HG03432 (cell line): ENCODE results near the gene NT5C2.

Experiments used
- ATAC-seq: cut with Tn5 transposase; IDR thresholded peaks from one replicate; pipeline ENCODE4 v1.9.1; 2021; ENCODE audit warnings: mild to moderate bottlenecking, moderate library complexity; ENCODE audit not compliant: unreplicated experiment

NT5C2 gene

DNA sequence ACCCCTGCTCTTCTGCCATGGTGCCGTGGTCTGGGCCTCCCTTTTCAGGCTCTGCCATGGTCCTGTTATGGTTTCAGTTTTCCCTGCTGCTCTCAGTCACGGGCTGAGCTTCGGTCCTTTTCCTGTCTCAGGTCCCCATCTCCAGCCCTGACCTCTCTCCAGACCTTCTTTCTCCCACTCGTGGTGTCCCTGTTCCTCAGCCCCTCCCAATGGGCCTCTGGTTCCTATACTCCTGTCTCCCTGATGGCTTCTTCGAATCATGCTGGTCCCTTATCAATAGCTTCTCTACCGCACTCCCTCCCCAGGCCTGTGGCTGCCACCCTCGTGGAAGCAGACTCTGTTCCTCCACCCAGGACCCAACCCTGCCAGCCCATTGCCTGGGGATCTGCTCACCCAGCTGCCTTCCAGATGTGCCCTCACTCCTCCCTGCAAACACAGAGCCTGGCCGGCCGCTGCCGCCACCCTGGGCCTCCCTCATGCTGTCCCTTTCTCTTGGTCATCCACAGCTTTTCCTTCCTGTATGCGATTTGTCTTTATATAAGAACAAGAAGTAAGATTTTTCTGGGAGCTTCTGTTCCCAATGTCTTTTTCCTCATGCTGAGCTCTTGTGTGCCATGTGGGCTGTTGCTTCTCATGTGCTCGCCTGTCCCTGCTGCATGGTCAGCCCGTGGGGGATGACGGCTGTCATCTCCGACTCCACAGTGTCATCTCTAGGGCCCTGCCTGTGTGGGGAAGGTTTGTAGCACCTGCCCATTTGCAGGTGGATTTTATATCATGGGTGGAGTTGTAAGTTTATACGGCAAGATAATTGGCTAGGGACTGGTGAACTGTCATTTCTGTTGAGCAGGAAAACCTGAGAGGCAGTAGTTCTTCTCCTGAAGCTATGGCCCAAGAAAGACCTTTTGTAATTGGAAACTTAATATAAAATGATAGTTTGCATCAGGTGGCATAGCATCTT is 126.7 kb downstream of the NT5C2 start:
- ATAC-seq: no peak

DNA sequence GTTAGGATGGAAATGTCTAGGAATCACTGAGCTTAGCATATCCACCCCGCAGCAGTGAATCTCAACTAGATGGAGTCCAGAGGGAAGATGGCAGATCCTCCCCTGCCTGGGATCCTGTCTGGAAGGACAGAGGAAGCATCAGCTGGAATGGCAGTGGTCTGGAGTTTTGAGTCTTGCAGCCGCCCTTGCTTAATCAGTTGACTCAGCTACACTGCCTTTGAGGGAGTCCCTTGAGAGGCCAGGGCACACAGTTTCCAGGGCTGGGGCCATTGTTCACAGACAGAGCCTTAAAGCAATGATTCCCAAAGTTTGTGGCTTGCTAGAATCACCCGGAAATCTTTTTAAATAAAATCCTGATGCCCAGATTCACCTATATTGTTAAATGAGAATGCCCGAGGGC is 128.1 kb downstream of the NT5C2 start:
- no peak for ATAC-seq

DNA sequence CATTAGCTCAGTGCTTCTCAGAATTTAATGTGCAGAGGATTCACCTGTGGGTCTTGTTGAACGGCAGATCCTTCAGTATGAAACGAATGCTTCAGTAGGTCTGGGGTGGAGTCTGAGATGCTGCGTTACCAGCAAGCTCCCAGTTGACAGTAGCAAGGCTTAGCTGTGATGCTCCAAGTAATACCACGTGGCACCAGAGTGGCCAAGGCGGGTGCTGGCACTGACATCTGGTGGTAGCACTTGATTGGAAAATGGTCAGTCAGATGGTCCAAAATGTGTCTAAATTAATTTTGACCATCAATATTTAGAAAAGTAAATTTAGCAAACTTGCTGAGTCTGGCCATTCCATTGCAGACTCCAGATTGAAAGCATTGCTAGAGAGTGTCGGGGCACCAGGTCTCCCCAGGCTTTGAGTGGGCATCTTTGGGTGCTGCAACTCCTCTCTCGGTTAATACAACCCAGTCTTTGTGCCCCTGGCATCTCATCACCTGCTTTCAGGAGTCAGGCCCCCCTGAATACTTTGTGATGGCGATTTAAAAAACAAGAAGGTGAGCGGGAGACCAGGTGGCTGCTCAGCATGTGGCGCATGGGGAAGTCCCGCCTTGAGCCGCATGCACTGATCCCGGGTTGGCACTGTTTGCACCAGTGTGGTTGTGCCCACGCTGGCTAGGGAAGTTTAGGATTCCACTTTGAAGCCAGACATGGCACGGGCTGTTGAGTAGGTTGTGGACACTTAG is 130.1 kb downstream of the NT5C2 start:
- ATAC-seq: no peak

DNA sequence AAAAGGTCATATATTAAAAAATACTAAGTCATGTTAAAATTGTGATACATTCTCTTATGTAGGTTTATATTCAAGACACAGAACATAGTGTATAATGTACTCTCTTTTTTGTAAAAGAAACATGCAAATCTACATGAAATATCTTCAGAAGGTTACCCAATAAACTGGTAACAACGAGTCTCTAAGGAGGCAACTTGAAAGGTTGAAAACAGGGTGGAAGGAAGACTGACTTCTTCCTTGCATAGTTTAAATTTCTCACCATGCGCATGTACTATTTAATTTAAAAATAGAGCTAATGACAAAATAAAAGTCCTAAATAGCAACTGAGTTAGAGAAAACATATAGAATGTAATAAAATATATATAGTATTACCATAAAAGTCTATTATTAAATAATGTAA is 132.5 kb downstream of the NT5C2 start:
- no peak for ATAC-seq

DNA sequence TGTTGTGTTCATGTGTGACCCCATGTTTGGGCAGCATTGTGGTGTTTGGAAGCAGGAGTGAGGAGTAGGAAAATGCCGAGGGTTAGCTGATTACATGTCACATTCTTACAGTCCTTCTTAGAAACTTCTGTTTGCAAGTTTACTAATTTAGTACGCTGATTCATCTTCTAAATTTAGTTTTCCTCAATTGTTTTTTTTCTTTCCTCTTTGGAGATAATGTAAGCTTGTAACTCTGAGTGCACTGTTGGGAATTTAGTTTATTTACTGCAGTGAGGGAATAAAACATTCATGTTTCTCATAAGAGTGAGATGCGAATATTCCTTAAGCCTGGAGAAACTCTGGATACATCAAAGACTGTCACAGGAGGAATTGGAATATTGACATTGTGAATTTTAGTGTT is 135.0 kb downstream of the NT5C2 start:
- no peak for ATAC-seq

DNA sequence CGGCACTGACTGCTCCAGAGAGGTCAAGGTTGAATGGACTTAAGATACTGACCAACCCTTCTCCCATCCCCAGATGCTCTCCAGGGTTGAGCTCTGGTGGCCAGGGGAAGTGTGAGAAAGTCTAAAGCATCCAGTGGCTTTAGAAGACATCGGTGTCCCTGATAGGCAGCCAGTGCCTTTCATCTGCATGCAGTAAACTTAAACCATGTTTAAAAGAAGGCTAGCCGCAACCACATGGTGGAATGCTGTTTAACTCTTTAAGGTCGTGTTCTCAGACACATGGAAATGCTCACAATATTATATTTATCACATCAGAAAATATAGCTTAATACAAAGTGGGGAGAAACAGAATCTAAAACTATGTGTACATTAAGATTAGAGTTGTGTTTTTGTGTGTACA is 138.0 kb downstream of the NT5C2 start:
- no peak for ATAC-seq

DNA sequence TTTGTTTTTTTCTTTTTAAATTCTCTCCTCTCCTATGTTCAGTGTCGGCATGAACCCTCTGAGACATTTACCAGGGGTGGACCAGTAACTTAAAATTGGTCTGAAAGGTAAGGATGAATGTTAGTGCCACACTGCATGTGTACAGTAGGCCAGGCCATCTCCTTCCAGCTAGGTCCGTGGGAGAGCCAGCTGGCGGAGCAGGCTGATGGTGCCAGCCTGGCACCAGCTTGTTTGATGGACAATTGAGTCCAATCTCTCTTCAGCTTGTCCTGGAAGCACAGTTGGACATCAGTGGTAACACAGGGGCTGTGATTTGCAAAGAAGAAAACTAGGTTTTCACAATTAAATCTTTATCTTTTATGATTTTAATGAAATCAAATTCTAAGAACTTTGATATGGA is 138.5 kb downstream of the NT5C2 start:
- no peak for ATAC-seq

DNA sequence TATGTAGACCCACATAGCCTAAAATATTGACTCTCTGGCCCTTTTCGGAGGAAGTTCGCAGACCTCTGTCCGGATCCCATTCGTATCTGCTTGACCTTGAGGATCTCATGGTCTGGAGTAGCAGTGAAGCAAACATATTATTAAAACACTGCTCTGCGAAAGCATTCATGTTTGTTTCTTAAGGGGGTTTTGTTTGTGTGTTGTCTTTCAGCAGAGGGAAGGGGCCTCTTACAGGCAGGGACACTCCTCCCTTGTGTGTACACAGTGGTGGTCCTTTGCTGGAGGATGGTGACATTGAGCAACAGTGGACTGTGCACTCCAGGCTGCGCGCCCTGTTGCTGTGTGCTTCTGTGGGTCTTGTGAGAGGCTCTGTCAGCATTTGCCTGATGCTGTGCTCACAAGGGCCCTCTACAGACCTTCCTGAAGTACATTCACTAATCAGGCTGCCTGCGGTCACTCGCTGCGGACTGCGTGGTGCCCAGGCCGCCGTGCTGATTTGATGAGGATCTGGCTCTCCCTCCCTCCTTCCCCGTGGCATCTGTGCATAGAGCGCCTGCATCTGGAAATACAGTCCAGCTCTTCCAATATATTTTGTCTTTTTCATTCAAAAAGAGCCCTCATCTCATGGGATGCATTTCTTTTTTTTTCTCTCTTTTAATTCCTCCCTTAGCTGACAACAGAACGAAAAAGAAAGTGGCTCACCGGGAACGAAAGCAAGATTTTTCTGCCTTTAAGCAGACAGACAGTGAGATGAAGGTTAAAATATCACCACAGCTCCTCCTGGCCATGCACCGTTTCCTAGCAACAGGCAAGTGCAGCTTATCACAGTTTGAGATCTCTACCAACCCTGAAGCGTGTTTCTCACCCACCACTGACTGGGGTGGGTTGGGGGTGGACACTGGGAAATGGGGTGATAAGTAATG is 139.2 kb downstream of the NT5C2 start:
- ATAC-seq: peak; percentile 95

DNA sequence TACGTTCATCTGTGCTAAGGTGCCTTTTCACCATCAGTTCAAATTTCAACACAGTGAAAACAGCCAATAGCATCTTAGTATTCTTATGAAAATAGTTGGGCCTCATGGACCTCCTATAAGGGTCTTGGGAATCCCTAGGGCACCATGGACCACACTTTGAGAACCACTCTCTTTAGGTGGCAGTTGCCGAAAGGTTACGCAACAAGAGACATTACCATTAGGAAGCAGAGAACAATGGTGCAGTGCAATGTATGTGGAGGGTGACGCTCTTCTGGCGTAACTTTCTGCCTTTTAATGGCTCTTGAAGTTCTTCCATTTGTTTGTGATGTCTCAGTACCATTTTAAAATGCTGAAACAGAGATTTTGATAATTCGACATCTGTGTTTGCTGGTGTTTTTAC is 143.8 kb downstream of the NT5C2 start:
- ATAC-seq: no peak

DNA sequence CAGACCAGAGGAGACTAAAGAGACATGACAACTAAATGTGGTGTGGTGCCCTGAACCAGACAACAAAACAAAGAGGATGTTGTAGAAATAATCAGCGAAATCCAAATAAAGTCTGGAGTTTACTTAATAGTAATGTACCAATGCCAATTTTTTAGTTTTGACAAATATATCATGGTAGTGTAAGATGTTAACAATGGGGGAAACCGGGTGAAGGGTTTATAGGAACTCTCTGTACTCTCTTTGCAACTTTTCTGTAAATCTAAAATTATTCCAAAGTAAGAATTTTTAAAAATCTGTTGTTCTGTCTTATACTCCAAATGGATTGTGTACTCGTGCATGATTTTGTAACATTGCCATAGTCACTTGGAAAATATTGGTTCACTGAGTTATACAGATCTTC is 145.7 kb downstream of the NT5C2 start:
- ATAC-seq: no peak

DNA sequence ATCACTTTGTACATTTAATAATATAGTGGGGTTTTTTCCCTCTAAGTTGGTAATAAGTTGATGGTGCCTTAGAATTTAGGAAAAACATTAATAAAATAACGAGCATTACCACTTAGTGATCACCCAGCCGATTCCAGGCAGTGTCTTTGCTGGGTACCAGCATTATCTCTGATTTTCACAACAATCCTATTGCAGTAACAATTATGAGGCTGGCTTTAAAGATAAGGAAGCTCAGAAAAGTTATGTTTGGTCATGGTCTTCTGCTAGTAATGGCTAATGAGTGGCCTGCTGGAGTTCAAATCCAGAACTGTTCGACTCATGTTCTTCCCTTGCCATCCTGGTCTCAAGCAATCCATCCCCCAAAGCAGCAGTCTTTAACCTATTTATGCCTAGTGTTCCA is 147.1 kb downstream of the NT5C2 start:
- ATAC-seq: no peak

DNA sequence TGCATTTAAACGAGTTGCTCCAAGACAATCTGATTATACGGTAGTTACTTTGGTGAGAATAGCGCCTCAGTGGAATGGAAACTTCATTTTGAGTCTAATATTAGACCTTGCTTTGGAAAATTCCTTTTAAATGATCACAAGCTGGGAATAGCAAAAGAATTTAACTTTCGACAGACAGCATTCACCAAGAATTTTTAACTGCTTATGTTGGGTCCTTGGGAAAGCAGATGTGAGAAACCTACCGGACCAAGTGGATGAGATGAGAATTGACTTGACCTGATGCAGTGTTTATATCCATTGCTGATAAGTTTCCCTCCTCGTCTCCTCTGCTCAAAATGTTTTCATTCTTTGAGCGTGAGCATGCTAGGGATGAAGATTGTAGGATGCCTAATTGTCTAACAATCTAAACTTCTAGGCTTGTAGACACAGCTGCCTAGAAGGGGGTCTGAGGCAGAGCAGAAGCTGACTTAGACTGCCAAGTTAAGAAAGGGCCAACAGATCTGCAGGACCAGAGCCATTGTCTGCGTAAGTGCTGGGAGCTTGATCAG is 148.1 kb downstream of the NT5C2 start:
- no peak for ATAC-seq

DNA sequence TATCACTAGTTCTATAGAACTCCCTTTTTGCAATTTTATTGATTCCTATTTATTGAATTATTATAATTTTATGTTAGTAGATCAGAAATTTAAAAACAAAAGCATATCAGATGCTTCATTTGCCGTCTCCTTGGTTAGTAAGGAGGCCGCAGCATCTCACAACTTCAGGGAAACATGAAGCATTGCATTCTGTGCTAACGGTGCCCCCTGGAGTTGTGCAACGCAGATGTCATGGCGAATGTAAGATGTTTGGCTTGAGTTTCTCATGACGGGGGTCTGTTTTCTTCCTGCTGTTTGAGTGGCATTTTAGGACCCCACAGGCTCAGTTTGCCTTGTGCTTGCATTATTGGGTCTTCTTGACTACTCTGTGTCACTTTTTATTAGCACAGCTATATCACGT is 150.2 kb downstream of the NT5C2 start:
- ATAC-seq: no peak

DNA sequence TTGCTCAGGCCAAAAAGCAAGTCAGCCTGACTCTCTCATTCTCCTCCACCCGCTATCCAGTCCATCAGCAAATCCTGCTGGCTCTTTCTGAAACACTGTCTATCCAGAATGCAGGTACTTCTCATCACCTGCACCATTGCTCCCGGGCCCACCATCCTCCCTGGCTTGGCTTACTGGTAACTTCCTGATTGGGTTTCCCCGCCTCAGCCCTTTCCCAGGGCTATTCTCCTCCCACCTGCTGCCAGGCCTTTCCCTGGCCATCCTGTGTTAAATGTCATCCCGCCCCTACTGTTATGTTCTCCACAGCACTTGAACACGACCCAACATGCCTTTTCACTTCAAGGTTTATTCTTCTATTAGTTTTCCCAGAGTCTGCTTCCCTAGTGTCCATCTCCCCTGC is 150.9 kb downstream of the NT5C2 start:
- no peak for ATAC-seq

DNA sequence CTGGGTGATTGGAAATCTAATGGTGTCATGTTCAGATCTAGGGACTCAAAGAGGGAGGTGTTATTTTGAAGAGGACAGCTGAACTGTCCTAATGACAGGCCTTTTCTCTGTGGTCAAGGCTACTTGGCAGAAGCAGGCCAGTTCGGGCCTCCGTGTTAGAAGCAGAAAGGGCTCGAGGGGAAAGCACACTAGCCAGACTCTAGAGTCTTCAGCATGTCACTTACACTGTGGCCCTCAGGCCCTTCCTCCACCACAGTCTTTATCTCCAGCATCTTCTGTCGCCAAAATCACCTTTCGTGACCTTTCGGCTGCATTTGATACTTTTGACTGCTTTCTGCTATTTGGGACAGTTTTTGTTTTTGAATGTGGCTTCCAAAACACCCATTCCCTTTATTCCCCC is 151.7 kb downstream of the NT5C2 start:
- no peak for ATAC-seq

DNA sequence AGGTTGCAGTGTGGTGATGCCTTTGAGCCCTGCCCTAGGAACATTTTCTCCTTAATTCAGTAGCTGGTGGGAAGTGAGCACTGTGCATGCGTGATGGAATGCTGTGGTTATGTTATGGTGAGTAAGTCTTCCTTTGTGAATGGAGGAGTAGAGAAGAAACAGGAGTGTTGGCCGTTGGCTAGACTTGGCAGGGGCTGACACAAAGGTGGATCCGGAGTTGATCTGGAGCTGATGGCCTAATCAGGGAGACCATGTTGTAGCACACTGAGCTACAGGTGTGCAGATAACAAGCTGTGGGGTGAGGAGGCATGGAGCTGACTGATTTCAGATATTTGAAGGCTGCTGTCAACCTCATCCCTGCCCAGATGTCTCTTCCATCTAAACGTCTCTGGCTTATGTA is 152.7 kb downstream of the NT5C2 start:
- ATAC-seq: no peak

DNA sequence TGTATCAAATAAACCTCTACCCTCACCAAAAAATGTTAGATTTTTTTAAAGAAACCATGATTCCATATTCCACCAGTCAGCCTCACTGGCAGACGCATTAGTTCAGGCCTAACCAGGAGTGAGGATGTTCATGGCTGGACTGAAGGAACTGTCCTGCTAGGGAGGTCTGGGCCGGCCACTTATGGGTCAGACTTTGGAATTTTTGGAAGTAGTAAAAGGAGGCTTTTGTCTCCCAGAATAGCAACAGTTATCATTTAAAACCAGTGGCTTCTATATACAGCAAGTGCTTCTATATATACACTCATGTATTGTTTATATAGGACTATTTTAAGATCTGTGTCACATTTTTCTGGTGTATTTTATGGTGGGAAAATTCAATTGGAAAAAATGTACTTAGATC is 154.5 kb downstream of the NT5C2 start:
- ATAC-seq: no peak
